HCT116 (cell line): ENCODE results near the gene GADD45G. TPM values are rescaled to one million over a fixed set of nuclear protein-coding genes. Genes with fewer than 3 reads are reported as not detected.

Source experiments
- ATAC-seq: fragments of 200-7000 bp; cut with Tn5 transposase; 2 replicates; pipeline ENCODE4 v1.9.1; 2020; ENCODE audit warnings: mild to moderate bottlenecking, moderate library complexity
- BruUV-seq: library from RNA; stranded (reverse); fragments of 400-500 nt; replicated peaks from 2 replicates; lab custom pipeline; 2021; lab: Mats Ljungman, UMichigan
- CTCF ChIA-PET: fragments of 300-600 bp; sonication (Branson Sonifier 250); formaldehyde crosslinking; loops from one replicate; lab custom pipeline; 2021; ENCODE audit warnings: antibody characterized with exemption; lab: Charles Lee
- POLR2A ChIA-PET: fragments of 300-600, 350-600 bp; sonication (Branson Sonifier 250); formaldehyde crosslinking; loops from one replicate; lab custom pipeline; 2021; ENCODE audit warnings: antibody characterized with exemption; lab: Charles Lee
- RAD21 ChIA-PET, 2 experiments: fragments of 300-600 bp; sonication (Branson Sonifier 250); formaldehyde crosslinking; loops; one replicate each; lab custom pipeline; 2023; ENCODE audit warnings: low total read pairs in 2 of 2; ENCODE audit not compliant: uncharacterized antibody in 2 of 2, unreplicated experiment in 2 of 2, low non-redundant PET in 1 of 2; lab: Charles Lee
- DNase-seq: peaks from one replicate; pipeline ENCODE4 v3.0.0-alpha.2; 2010; ENCODE audit warnings: low read depth, low spot score
- H2AFZ ChIP-seq: fragments of 200-600 bp; shearing (Covaris generic), sonication (generic); 2 replicates; pipeline ENCODE4 v1.6.1; 2017; ENCODE audit warnings: low read depth, mixed run types, mixed read lengths, antibody characterized with exemption, low read length; ENCODE audit not compliant: poor library complexity, severe bottlenecking
- H3K27ac ChIP-seq: 2 replicates; pipeline ENCODE4 v1.5.1; 2012; ENCODE audit warnings: low read depth, low read length
- H3K27me3 ChIP-seq: fragments of 200-600 bp; sonication (generic); 2 replicates; pipeline ENCODE4 v1.6.1; 2016; ENCODE audit warnings: mixed run types, low read length, mixed read lengths; ENCODE audit not compliant: insufficient read depth
- H3K36me3 ChIP-seq, 2 experiments: fragments of 200-500 bp in 1 of 2; fragments of 200-600 bp in 1 of 2; sonication (Bioruptor generic) in 1 of 2; sonication (generic) in 1 of 2; 2 replicates each; pipeline versions ENCODE4 v1.5.1 to v1.6.1; 2014 to 2016; ENCODE audit warnings: low read length in 2 of 2, inconsistent platforms in 1 of 2, mixed read lengths in 1 of 2, mixed run types in 1 of 2; ENCODE audit not compliant: insufficient read depth in 2 of 2, control insufficient read depth in 1 of 2
- H3K4me1 ChIP-seq, 2 experiments: fragments of 200-600 bp in 1 of 2; sonication (generic) in 1 of 2; 2 replicates each; pipeline versions ENCODE4 v1.5.1 to v1.6.1; 2012 to 2017; ENCODE audit warnings: low read length in 2 of 2, inconsistent platforms in 1 of 2, mild to moderate bottlenecking in 1 of 2, mixed read lengths in 1 of 2, mixed run types in 1 of 2, moderate library complexity in 1 of 2; ENCODE audit not compliant: insufficient read depth in 2 of 2, control insufficient read depth in 1 of 2
- H3K4me2 ChIP-seq: fragments of 200-600 bp; sonication (generic); 2 replicates; pipeline ENCODE4 v1.6.1; 2017; ENCODE audit warnings: mixed run types, low read length, mixed read lengths
- H3K4me3 ChIP-seq, 2 experiments: fragments of 200-600 bp in 1 of 2; sonication (generic) in 1 of 2; replicated peaks in 1 of 2; 2 replicates each; pipeline ENCODE4 v1.5.1; 2011 to 2016; ENCODE audit warnings: low read length in 2 of 2, control low read depth in 1 of 2, low read depth in 1 of 2, mild to moderate bottlenecking in 1 of 2, mixed read lengths in 1 of 2, mixed run types in 1 of 2
- H3K79me2 ChIP-seq: fragments of 200-600 bp; sonication (generic); 2 replicates; pipeline ENCODE4 v1.6.1; 2017; ENCODE audit warnings: mild to moderate bottlenecking, mixed run types, low read length, moderate library complexity, mixed read lengths; ENCODE audit not compliant: insufficient read depth
- H3K9ac ChIP-seq: fragments of 200-600 bp; sonication (generic); 2 replicates; pipeline ENCODE4 v1.6.1; 2016; ENCODE audit warnings: low read length, mixed read lengths
- H3K9me2 ChIP-seq: fragments of 200-600 bp; sonication (generic), shearing (Covaris generic); 2 replicates; pipeline ENCODE4 v1.6.1; 2017; ENCODE audit warnings: mixed run types, mild to moderate bottlenecking, moderate library complexity; ENCODE audit not compliant: insufficient read depth
- H3K9me3 ChIP-seq, 2 experiments: fragments of 200-500 bp in 1 of 2; fragments of 200-600 bp in 1 of 2; sonication (Bioruptor generic) in 1 of 2; sonication (generic) in 1 of 2; 2 replicates each; pipeline ENCODE4 v1.6.1; 2014 to 2017; ENCODE audit warnings: low read length in 2 of 2, mixed read lengths in 2 of 2, inconsistent platforms in 1 of 2, low read depth in 1 of 2, mild to moderate bottlenecking in 1 of 2, mixed run types in 1 of 2, moderate library complexity in 1 of 2; ENCODE audit not compliant: control insufficient read depth in 1 of 2, insufficient read depth in 1 of 2
- H4K20me1 ChIP-seq: fragments of 200-600 bp; sonication (generic), shearing (Covaris generic); 2 replicates; pipeline ENCODE4 v1.6.1; 2017; ENCODE audit warnings: mixed run types, mild to moderate bottlenecking, moderate library complexity; ENCODE audit not compliant: insufficient read depth
- EGR1 ChIP-seq: IDR thresholded peaks from 2 replicates; pipeline ENCODE4 v1.6.1; 2012; ENCODE audit warnings: low read depth
- EZH2 ChIP-seq: fragments of 200-600 bp; sonication (generic); IDR thresholded peaks from 2 replicates; pipeline ENCODE4 v1.6.1; 2017; ENCODE audit warnings: antibody characterized with exemption, mixed run types
- FOSL1 ChIP-seq: IDR thresholded peaks from 2 replicates; pipeline ENCODE4 v1.6.1; 2012; ENCODE audit warnings: low read depth
- POLR2A ChIP-seq: IDR thresholded peaks from 2 replicates; pipeline ENCODE4 v1.7.0; 2011; ENCODE audit warnings: borderline replicate concordance; ENCODE audit not compliant: insufficient read depth, insufficient read length; ENCODE audit errors: extremely low read depth
- POLR2AphosphoS5 ChIP-seq: IDR thresholded peaks from 2 replicates; pipeline ENCODE4 v1.6.1; 2011; ENCODE audit warnings: mild to moderate bottlenecking, low read depth, low read length, moderate library complexity
- SIN3A ChIP-seq: IDR thresholded peaks from 2 replicates; pipeline ENCODE4 v1.6.1; 2012; ENCODE audit warnings: low read depth
- SP1 ChIP-seq: IDR thresholded peaks from 2 replicates; pipeline ENCODE4 v1.6.1; 2012; ENCODE audit warnings: low read depth
- ZNF274 ChIP-seq: fragments of 200-500 bp; sonication (Bioruptor generic); IDR thresholded peaks from 2 replicates; pipeline ENCODE4 v1.6.1; 2014; ENCODE audit warnings: mild to moderate bottlenecking, low read depth, low read length, inconsistent platforms
- intact Hi-C: fragments of 100-400 bp; cut with micrococcal nuclease; formaldehyde crosslinking; loops from 2 replicates; pipeline ENCODE4 v1.10.0; 2022
- total RNA-seq: library from RNA; stranded (reverse); gene quantifications from one replicate; pipeline ENCODE4 v1.2.1, GENCODE V29; 2021; ENCODE audit not compliant: unreplicated experiment
- TF ChIP-seq, protein P1 (sequence below): IDR thresholded peaks from 2 replicates; pipeline ENCODE4 v1.6.1; 2011; ENCODE audit warnings: mild to moderate bottlenecking, low read length, moderate library complexity; ENCODE audit not compliant: insufficient replicate concordance; ENCODE audit errors: extremely low read depth
- TF ChIP-seq, protein P2 (sequence below), 3 experiments: fragments of 200-600 bp in 1 of 3; sonication (generic) in 1 of 3; IDR thresholded peaks in 2 of 3; conservative IDR thresholded peaks in 1 of 3; 2 replicates each; pipeline ENCODE4 v1.5.1; 2012 to 2017; ENCODE audit warnings: low read depth in 2 of 3, low read length in 2 of 3, antibody characterized with exemption in 1 of 3, borderline replicate concordance in 1 of 3, control low read depth in 1 of 3, mild to moderate bottlenecking in 1 of 3, mixed read lengths in 1 of 3, mixed run types in 1 of 3, moderate library complexity in 1 of 3; ENCODE audit not compliant: insufficient read depth in 1 of 3
- TF ChIP-seq, protein P3 (sequence below): IDR thresholded peaks from 2 replicates; pipeline ENCODE4 v1.6.1; 2012; ENCODE audit warnings: low read depth

Gene GADD45G
- total RNA-seq, 1 experiment from 2014 or later: not detected

DNA sequence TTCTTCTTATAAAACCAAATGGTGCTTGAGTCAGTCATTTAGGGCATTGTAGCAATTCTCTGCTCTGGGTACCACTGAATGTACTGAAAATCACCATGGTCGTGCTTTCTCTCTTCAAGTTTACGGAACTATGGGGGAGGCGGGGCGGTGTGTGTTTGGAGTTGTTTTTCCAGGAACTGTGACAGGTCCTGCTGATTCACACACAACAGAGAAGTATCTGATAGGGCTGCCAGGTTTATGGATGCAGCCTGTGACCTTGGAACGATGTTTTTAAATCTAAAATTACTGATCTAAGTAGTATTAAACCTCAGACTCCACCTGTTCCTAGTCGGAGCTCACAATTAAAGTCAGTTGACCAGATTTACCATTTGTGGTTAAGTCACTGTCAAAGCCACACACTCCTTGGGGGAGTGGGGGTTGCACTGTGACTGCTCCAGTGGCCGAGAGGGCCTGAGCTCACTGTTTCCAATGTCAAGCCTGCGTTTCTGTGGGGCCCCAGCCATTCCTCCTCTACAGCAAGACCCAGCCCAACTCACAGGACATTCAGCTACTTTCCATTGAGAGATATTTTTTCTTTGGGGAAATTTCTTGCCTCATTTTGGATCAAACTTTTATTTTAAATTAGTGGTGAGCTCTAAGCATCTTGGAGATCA lies 44.4 kb downstream of the GADD45G start (continued):
- TF ChIP-seq ZNF274 (no peak), EZH2 (no peak), FOSL1 (no peak), SP1 (no peak)
- TF ChIP-seq, protein P1, sequence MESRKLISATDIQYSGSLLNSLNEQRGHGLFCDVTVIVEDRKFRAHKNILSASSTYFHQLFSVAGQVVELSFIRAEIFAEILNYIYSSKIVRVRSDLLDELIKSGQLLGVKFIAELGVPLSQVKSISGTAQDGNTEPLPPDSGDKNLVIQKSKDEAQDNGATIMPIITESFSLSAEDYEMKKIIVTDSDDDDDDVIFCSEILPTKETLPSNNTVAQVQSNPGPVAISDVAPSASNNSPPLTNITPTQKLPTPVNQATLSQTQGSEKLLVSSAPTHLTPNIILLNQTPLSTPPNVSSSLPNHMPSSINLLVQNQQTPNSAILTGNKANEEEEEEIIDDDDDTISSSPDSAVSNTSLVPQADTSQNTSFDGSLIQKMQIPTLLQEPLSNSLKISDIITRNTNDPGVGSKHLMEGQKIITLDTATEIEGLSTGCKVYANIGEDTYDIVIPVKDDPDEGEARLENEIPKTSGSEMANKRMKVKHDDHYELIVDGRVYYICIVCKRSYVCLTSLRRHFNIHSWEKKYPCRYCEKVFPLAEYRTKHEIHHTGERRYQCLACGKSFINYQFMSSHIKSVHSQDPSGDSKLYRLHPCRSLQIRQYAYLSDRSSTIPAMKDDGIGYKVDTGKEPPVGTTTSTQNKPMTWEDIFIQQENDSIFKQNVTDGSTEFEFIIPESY: no peak
- TF ChIP-seq, protein P2, sequence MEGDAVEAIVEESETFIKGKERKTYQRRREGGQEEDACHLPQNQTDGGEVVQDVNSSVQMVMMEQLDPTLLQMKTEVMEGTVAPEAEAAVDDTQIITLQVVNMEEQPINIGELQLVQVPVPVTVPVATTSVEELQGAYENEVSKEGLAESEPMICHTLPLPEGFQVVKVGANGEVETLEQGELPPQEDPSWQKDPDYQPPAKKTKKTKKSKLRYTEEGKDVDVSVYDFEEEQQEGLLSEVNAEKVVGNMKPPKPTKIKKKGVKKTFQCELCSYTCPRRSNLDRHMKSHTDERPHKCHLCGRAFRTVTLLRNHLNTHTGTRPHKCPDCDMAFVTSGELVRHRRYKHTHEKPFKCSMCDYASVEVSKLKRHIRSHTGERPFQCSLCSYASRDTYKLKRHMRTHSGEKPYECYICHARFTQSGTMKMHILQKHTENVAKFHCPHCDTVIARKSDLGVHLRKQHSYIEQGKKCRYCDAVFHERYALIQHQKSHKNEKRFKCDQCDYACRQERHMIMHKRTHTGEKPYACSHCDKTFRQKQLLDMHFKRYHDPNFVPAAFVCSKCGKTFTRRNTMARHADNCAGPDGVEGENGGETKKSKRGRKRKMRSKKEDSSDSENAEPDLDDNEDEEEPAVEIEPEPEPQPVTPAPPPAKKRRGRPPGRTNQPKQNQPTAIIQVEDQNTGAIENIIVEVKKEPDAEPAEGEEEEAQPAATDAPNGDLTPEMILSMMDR (IDR thresholded peaks at IDR 0.05 in 2 of 3, conservative IDR thresholded peaks at IDR 0.05 in 1 of 3; ENCODE audit: borderline replicate concordance in 1 of 3, insufficient read depth in 1 of 3, low read depth in 2 of 3, low read length in 2 of 3): no peak
- TF ChIP-seq, all 23 proteins: peak for 0

DNA sequence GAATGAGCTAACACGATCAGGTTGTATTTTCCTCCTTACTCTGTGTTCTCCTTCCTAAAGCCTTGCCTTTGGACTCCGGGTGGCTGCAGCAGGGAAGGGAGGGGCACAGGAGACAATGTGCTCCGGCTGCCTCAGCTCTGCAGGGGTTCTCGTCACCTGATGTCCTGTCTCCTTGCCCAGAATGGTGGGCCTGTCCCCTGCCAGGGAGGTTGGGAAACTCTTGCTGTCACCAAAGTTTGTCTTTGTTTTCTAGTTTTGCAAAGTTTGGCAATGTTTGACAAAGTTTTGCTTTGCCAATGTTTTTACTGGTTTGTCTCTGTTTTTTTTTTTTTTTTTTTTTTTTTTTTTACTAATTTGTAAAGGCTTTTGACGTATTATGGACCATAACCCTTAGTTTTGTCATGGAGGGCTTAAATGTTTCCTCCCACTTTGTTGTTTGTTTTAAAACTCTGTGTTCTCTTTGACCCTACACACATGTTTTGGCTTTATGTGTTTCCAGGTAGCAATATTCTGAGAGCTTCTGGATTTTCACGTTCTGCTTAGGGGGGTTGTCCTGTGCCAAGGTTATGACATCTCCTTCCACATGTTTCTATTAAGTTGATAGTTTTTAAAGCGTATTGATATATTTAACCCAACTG lies 49.3 kb downstream of the GADD45G start:
- POLR2A ChIA-PET: no interaction called here
- no peak for TF ChIP-seq SIN3A
- no peak for TF ChIP-seq EGR1
- no peak for TF ChIP-seq POLR2AphosphoS5
- no peak for TF ChIP-seq POLR2A
- TF ChIP-seq, protein P3, sequence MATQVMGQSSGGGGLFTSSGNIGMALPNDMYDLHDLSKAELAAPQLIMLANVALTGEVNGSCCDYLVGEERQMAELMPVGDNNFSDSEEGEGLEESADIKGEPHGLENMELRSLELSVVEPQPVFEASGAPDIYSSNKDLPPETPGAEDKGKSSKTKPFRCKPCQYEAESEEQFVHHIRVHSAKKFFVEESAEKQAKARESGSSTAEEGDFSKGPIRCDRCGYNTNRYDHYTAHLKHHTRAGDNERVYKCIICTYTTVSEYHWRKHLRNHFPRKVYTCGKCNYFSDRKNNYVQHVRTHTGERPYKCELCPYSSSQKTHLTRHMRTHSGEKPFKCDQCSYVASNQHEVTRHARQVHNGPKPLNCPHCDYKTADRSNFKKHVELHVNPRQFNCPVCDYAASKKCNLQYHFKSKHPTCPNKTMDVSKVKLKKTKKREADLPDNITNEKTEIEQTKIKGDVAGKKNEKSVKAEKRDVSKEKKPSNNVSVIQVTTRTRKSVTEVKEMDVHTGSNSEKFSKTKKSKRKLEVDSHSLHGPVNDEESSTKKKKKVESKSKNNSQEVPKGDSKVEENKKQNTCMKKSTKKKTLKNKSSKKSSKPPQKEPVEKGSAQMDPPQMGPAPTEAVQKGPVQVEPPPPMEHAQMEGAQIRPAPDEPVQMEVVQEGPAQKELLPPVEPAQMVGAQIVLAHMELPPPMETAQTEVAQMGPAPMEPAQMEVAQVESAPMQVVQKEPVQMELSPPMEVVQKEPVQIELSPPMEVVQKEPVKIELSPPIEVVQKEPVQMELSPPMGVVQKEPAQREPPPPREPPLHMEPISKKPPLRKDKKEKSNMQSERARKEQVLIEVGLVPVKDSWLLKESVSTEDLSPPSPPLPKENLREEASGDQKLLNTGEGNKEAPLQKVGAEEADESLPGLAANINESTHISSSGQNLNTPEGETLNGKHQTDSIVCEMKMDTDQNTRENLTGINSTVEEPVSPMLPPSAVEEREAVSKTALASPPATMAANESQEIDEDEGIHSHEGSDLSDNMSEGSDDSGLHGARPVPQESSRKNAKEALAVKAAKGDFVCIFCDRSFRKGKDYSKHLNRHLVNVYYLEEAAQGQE: no peak
- TF ChIP-seq, protein P1: no peak

More for the DNA sequence above, 49.3 kb downstream of the GADD45G start:
- no peak for ATAC-seq
- ChIA-PET CTCF (no interaction called here), RAD21 (interaction anchor here in 1 of 2 experiments (0.7 kb wide), 1 partner anchor 62 kb away, joined by 6 read pairs; no protein-coding TSS in a partner anchor)
- Histone ChIP-seq H3K4me3 (no peak overlapping the region), H3K36me3 (no peaks in the 10 kb centered on the region), H3K9ac (no peak overlapping the region), H3K27me3 (peaks cover 21% of the 10 kb centered on the region; the same call in 1 of the 2 replicates), H3K4me2 (no peak overlapping the region), H3K4me1 (no peaks in the 10 kb centered on the region), H2AFZ (no peak overlapping the region), H4K20me1 (no peaks in the 10 kb centered on the region), H3K79me2 (no peaks in the 10 kb centered on the region), H3K9me2 (no peaks in the 10 kb centered on the region), H3K9me3 (no peaks in the 10 kb centered on the region), H3K27ac (no peak overlapping the region)
- no peak for DNase-seq
- no TSS peak for BruUV-seq
- intact Hi-C loops: no loop called here
